ENCODE results near the gene ADPRHL1. TPM values are rescaled to one million over a fixed set of nuclear protein-coding genes. Genes with fewer than 3 reads are reported as not detected.

ADPRHL1 gene
- polyA plus RNA-seq, 3 donors: 0.15 to 0.52 (median 0.27) TPM

DNA sequence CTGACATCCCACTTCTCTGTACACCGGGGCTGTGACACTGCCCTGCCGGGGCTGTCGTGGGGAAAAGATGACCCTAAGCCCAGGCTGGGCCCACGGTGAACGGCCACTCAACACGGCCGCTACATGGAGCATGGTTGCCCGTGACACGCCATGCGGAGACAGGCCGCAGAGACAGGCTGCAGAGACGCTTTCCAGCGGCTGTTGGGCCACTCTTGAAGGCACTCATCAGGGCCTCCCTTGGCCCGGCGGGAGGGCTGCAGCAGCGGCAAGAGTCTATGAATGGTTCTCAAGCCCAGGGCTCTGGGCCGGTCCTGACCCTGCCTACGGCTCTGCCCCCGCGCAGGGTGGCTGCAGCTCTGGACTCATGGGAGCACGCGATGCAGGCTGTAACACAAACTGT, 22.1 kb downstream of the ADPRHL1 start:
- no peaks in the 10 kb centered on the region for H3K79me2 ChIP-seq (ENCODE audit: insufficient read depth, low read length)
- H3K27ac ChIP-seq (ENCODE audit: low read depth in 1 of 2, low read length in 2 of 2): no peak overlapping the region
- H3K27me3 Mint-ChIP-seq (ENCODE audit: low read depth in 3 of 3): peaks cover 0 to 5% (median 0%) of the 10 kb centered on the region in 3 donors
- H3K27me3 ChIP-seq (ENCODE audit: control insufficient read depth in 2 of 2, insufficient read depth in 2 of 2, low read length in 2 of 2): no peaks in the 10 kb centered on the region
- no peaks in the 10 kb centered on the region for H3K9me3 ChIP-seq (replicated peaks in 1 of 2; ENCODE audit: control insufficient read depth in 1 of 2, insufficient read depth in 1 of 2, low read length in 2 of 2)
- H3K4me3 ChIP-seq (replicated peaks in 1 of 3; ENCODE audit: low read depth in 2 of 3, low read length in 3 of 3): no peak overlapping the region
- DNase-seq: no peak
- no peaks in the 10 kb centered on the region for H3K36me3 ChIP-seq (replicated peaks in 1 of 2; ENCODE audit: control insufficient read depth in 1 of 2, insufficient read depth in 2 of 2, low read length in 2 of 2)
- H3K9me3 Mint-ChIP-seq: peaks cover 0 to 4% (median 2%) of the 10 kb centered on the region in 7 donors
- peaks cover 0 to 2% of the 10 kb centered on the region in 2 donors for H3K36me3 Mint-ChIP-seq
- no peak overlapping the region for H3K4me2 ChIP-seq (replicated peaks; ENCODE audit: extremely low read depth, low read length, poor library complexity, severe bottlenecking)
- no peak overlapping the region for H3K9ac ChIP-seq (ENCODE audit: insufficient read depth, low read length, poor library complexity, severe bottlenecking)
- H3K4me1 ChIP-seq (ENCODE audit: control insufficient read depth in 1 of 2, insufficient read depth in 2 of 2, low read length in 2 of 2): no peaks in the 10 kb centered on the region
- peak overlapping the region in 1 of 7 donors; percentile 67 for H3K27ac Mint-ChIP-seq
- TF ChIP-seq, protein P1, sequence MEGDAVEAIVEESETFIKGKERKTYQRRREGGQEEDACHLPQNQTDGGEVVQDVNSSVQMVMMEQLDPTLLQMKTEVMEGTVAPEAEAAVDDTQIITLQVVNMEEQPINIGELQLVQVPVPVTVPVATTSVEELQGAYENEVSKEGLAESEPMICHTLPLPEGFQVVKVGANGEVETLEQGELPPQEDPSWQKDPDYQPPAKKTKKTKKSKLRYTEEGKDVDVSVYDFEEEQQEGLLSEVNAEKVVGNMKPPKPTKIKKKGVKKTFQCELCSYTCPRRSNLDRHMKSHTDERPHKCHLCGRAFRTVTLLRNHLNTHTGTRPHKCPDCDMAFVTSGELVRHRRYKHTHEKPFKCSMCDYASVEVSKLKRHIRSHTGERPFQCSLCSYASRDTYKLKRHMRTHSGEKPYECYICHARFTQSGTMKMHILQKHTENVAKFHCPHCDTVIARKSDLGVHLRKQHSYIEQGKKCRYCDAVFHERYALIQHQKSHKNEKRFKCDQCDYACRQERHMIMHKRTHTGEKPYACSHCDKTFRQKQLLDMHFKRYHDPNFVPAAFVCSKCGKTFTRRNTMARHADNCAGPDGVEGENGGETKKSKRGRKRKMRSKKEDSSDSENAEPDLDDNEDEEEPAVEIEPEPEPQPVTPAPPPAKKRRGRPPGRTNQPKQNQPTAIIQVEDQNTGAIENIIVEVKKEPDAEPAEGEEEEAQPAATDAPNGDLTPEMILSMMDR (IDR thresholded peaks at IDR 0.05): no peak
- H3K4me3 Mint-ChIP-seq: no peak overlapping the region
- no peaks in the 10 kb centered on the region for H3K4me1 Mint-ChIP-seq
- H2AFZ ChIP-seq (ENCODE audit: insufficient read depth, low read depth, low read length, poor library complexity, severe bottlenecking): no peak overlapping the region
- H4K20me1 ChIP-seq (ENCODE audit: insufficient read depth, low read length): no peaks in the 10 kb centered on the region
- WGBS (ENCODE audit: insufficient coverage): 98% methylated on average over 22 of the region's 22 CpGs
- intact Hi-C loops (cut with micrococcal nuclease): no loop called here

DNA sequence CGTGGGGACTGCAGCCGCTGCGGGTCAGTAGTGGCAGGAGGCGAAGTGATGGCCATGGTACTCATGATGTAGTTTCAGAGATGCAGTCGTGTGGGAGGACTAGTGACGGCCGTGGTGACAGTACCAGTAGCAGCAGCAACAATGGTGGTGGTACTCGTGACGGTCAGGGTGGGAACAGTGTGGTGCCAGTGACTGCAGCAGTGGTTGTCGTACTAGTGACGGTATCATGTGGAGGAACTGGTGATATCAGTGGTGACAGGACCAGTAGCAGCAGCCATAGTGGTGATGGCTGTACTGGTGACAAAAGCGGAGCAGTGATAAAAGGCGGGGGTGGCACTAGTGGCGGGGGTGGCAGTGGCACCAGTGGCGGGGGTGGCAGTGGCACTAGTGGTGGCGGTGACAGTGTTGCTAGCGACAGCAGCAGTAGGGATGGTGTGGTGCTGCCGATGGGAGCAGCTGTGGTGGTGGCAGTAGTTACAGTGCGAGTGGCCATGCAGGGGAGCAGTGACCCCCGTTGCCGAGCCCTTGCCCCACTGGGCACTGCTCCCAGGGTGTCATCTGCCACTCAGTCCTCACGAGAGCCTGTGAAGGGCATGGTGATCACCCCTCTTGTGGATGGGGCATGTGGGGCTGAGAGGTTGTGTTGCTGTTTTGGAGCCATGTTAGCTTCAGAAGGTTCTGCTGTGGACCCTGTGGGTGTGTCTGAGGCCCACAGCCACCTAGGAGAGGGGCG, 22.7 kb downstream of the ADPRHL1 start:
- no peaks in the 10 kb centered on the region for H3K36me3 ChIP-seq (replicated peaks in 1 of 2; ENCODE audit: control insufficient read depth in 1 of 2, insufficient read depth in 2 of 2, low read length in 2 of 2)
- H3K9me3 ChIP-seq (replicated peaks in 1 of 2; ENCODE audit: control insufficient read depth in 1 of 2, insufficient read depth in 1 of 2, low read length in 2 of 2): no peaks in the 10 kb centered on the region
- Mint-ChIP-seq H3K4me3 (no peak overlapping the region), H3K36me3 (peaks cover 0 to 2% of the 10 kb centered on the region in 2 donors), H3K9me3 (peaks cover 0 to 4% (median 0%) of the 10 kb centered on the region in 7 donors), H3K4me1 (no peaks in the 10 kb centered on the region), H3K27me3 (ENCODE audit: low read depth in 3 of 3) (peaks cover 0 to 5% (median 0%) of the 10 kb centered on the region in 3 donors), H3K27ac (no peak overlapping the region)
- no peak overlapping the region for H3K9ac ChIP-seq (ENCODE audit: insufficient read depth, low read length, poor library complexity, severe bottlenecking)
- DNase-seq: no peak
- WGBS (ENCODE audit: insufficient coverage): 98% methylated on average over 20 of the region's 23 CpGs
- intact Hi-C loops (cut with micrococcal nuclease): no loop called here
- H3K27ac ChIP-seq (ENCODE audit: low read depth in 1 of 2, low read length in 2 of 2): no peak overlapping the region
- no peaks in the 10 kb centered on the region for H4K20me1 ChIP-seq (ENCODE audit: insufficient read depth, low read length)
- H3K4me2 ChIP-seq (replicated peaks; ENCODE audit: extremely low read depth, low read length, poor library complexity, severe bottlenecking): no peak overlapping the region
- H3K27me3 ChIP-seq (ENCODE audit: control insufficient read depth in 2 of 2, insufficient read depth in 2 of 2, low read length in 2 of 2): no peaks in the 10 kb centered on the region
- H3K79me2 ChIP-seq (ENCODE audit: insufficient read depth, low read length): no peaks in the 10 kb centered on the region
- H2AFZ ChIP-seq (ENCODE audit: insufficient read depth, low read depth, low read length, poor library complexity, severe bottlenecking): no peak overlapping the region
- no peaks in the 10 kb centered on the region for H3K4me1 ChIP-seq (ENCODE audit: control insufficient read depth in 1 of 2, insufficient read depth in 2 of 2, low read length in 2 of 2)
- H3K4me3 ChIP-seq (replicated peaks in 1 of 3; ENCODE audit: low read depth in 2 of 3, low read length in 3 of 3): no peak overlapping the region
- TF ChIP-seq, protein P1 (IDR thresholded peaks at IDR 0.05): no peak

All from CD14-positive monocyte (primary cell).